Measurements from ENCODE around the gene FOXI2. TPM values are rescaled to one million over a fixed set of nuclear protein-coding genes. Genes with fewer than 3 reads are reported as not detected.

Gene FOXI2
- polyA plus RNA-seq, 3 donors, result 1.5 to 1.8 (median 1.7) TPM

GRCh38 chr10:127740596-127740995 is 3.6 kb downstream of the FOXI2 start:
- no peak for DNase-seq (ENCODE audit: low read depth in 3 of 3, low spot score in 2 of 3)

DNA sequence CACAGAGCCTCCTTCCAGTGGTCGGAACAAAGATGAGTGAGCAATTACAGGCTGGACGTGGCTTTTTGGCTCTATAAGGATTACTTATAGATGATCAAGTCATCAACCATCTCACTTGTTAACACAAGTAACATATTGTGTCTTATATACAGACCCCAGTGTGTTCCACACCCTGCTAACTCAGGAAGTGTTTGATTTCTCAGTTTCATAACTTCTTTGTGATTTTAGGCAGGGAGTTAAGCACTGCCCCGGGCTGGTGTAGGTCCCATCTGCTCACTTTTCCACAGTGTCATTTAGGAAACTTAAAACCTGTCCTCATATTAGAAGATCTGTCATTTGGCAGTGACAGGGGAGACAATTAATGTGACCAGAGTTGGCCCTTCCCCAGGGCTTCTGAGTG is 6.2 kb downstream of the FOXI2 start:
- DNase-seq (ENCODE audit: low read depth in 3 of 3, low spot score in 2 of 3), result no peak

GRCh38 chr10:127744956-127745355 is 8.0 kb downstream of the FOXI2 start:
- DNase-seq (ENCODE audit: low read depth in 3 of 3, low spot score in 2 of 3), result no peak

- no peak for DNase-seq (ENCODE audit: low read depth in 3 of 3, low spot score in 2 of 3)
These were observed 8.9 kb downstream of the FOXI2 start for GRCh38 chr10:127745861-127746260.

GRCh38 chr10:127755753-127756152 is 18.8 kb downstream of the FOXI2 start:
- no peak for DNase-seq (ENCODE audit: low read depth in 3 of 3, low spot score in 2 of 3)

DNA sequence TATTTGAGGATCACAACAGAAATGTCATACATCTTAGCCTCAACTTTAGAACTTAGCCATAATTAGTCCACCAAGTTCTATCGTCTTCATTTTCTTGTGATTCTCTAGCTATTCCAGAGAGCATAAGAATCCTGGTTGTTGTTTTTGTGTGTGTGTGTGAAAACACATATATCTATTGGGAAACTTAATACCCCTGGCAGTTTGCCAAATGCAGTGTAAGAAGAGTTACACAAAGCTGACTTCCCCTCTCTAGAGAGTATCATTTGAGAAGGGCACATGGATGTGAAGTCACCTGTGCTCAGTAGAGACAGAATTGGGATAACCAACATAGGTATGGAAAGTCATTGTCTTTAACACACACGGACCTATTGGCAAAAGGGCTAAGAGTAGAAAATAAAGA is 19.3 kb downstream of the FOXI2 start:
- DNase-seq (ENCODE audit: low read depth in 3 of 3, low spot score in 2 of 3), result no peak

DNA sequence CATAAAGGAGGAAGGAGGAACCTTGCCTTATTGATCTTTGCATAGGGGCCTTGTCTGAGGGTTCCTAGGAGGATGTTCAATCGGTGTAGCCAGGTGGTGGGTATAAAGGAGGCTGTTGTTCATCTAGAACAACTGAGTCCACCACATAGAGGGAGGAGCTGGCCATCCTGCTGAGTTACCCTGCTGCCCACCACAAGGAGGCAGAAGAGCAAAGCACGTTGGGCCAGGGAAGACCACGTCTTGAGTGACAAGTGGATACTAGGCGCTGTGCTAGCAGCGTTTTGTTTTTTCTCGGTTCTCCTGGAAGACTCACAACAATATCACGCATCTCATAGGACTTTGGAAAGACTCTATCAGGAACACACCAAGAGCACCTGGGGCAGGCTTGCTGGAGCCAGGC is 20.0 kb downstream of the FOXI2 start:
- no peak for DNase-seq (ENCODE audit: low read depth in 3 of 3, low spot score in 2 of 3)

GRCh38 chr10:127759276-127759675 is 22.3 kb downstream of the FOXI2 start:
- DNase-seq (ENCODE audit: low read depth in 3 of 3, low spot score in 2 of 3), result no peak

- DNase-seq (ENCODE audit: low read depth in 3 of 3, low spot score in 2 of 3), result no peak
These were observed 25.9 kb downstream of the FOXI2 start for GRCh38 chr10:127762925-127763324.

- no peak for DNase-seq (ENCODE audit: low read depth in 3 of 3, low spot score in 2 of 3)
These were observed 38.0 kb downstream of the FOXI2 start for GRCh38 chr10:127774766-127775559.

DNA sequence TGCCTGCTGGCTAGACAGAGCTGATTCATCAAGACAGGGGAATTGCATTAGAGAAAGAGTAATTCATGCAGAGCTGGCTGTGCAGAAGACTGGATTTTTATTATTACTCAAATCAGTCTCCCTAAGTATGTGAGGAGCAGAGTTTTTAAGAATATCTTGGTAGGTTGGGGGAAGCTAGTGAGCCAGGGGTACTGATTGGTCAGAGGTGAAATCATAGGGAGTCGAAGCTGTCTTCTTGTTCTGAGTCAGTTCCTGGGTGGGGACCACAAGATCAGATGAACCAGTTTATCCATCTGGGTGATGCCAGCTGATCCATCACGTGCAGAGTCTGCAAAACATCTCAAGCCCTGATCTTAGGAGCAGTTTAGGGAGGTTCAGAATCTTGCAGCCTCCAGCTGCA is 39.8 kb downstream of the FOXI2 start:
- DNase-seq (ENCODE audit: low read depth in 3 of 3, low spot score in 2 of 3), result no peak

- DNase-seq (ENCODE audit: low read depth in 3 of 3, low spot score in 2 of 3), result no peak
These were observed 44.4 kb downstream of the FOXI2 start for GRCh38 chr10:127781412-127781811.

GRCh38 chr10:127787873-127788272 is 50.9 kb downstream of the FOXI2 start:
- DNase-seq (ENCODE audit: low read depth in 3 of 3, low spot score in 2 of 3), result no peak

DNA sequence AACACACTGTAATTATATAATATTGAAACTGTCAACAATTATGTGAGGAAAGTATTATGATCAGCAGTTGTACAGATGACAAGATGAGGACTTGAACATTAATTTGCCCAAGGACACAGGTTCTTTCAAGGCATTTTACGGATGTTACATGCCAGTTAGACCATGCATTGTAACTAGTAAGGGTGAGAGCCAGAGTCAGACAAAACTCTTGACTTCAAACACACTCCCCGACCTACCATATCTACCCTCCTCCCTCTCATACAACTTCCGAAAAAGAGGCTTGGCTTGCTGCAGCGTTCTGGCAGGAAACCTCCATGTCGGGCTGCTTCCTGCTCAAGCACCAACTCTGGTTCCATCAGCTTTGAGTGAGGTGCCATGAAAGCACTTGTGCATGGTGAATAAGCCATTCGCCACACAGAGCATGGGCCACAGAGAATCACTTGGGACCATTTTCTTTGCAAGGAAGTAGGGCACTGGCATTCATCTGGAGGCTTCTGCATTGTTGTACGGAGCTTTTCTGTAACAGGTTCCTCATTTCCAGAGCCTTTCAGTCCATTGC is 53.2 kb downstream of the FOXI2 start:
- DNase-seq (ENCODE audit: low read depth in 3 of 3, low spot score in 2 of 3), result no peak

Other genes starting within 250 kb of the FOXI2 start
- gene NPS, start 187.9 kb upstream of the FOXI2 start, polyA plus RNA-seq (ENCODE audit: insufficient read length in 3 of 3), result not detected
- gene CLRN3, start 155.8 kb downstream of the FOXI2 start, polyA plus RNA-seq (ENCODE audit: insufficient read length in 3 of 3), result 10 to 100 TPM; 18.4 to 22.8 (median 21.4) TPM
- 1 to 10 TPM; 5.6 to 6.1 (median 6.0) TPM for gene PTPRE, start 169.9 kb downstream of the FOXI2 start, polyA plus RNA-seq (ENCODE audit: insufficient read length in 3 of 3)